Kidney glomerular epithelial cell (primary cell): ENCODE results near the gene SPOCD1.
"Not testable (repeated sequence)": the region's sequence is repeated elsewhere in the genome, so short reads cannot be mapped to it uniquely, and the experiment has no call there.

Experiments used
- DNase-seq: peaks from one replicate; lab custom pipeline; 2025; lab: John Stamatoyannopoulos, UW

SPOCD1 gene

GRCh38 chr1:31828926-31829690, 13.3 kb upstream of the SPOCD1 start:
- no peak for DNase-seq

GRCh38 chr1:31828341-31828740, 12.5 kb upstream of the SPOCD1 start:
- no peak for DNase-seq

- no peak for DNase-seq
Observed at GRCh38 chr1:31823780-31824179, 8.0 kb upstream of the SPOCD1 start.

- no peak for DNase-seq
Observed at GRCh38 chr1:31822766-31823165, 6.9 kb upstream of the SPOCD1 start.

DNA sequence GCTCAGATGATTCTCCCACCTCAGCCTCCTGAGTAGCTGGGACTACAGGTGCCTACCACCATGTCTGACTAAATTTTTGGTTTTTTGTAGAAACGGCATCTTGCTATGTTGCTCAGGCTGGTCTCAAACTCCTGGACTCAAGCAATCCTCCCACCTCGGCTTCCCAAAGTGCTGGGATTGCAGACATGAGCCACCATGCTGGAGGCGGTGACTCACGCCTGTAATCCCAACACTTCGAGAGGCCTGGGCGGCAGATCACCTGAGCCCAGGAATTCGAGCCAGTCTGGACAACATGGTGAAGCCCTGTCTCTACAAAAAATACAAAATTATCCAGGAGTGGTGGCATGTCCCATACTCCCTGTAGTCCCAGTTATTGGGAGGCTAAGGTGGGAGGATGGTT, 4.4 kb upstream of the SPOCD1 start:
- not testable (repeated sequence) for DNase-seq

DNA sequence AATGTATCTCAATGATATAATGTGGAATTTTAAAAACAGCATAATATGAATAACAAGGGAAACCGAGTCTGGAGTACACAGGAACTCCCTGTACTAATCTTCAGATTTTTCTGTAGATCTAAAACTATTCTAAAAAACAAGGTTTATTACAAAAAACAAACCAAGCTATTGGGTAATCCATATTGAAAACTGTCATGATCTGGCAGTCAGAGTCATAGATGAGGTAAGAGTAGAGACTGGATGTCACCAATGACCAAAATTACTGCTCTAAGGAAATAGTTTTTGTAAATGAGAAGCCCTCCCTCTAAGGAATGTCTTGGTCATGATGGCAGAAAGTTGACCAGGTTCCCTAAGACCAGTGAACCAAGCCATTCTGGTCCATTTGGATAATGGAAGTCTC, 2.4 kb upstream of the SPOCD1 start:
- DNase-seq: no peak

DNA sequence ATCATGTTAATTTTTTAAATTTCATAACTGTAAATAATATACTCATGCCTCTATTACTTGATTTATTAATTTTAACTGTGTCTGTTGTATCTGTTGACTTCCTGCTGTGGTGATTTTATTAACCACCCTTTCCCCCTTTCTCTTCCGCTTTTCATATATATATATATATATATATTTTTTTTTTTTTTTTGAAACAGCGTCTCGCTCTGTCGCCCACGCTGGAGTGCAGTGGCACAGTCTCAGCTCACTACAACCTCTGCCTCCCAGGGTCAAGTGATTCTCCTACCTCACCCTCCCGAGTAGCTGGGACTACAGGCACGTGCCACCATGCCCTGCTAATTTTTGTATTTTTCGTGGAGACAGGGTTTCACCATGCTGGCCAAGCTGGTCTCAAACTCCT, 1.1 kb upstream of the SPOCD1 start:
- not testable (repeated sequence) for DNase-seq

- DNase-seq: not testable (repeated sequence)
Observed at GRCh38 chr1:31816501-31816900, 679 bp upstream of the SPOCD1 start.

DNA sequence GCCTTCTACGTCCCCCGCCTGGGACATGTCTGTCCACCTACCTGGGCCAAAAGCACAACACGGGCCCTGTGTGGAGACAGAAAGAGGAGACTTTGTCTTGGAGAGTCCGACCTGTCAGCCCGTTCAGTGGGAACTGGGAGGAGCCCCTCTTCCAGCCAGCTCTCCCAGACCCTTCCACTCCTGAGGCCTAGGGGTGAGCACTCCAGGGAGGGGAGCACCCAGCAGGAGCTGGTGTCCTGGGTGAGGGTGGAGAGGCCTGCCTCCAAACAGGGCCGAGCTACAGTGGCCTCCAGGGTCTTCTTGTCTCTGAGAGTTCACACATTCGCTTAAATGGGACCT, 546 bp downstream of the SPOCD1 start:
- DNase-seq: no peak

GRCh38 chr1:31814631-31815306, 1.1 kb downstream of the SPOCD1 start:
- DNase-seq: no peak

GRCh38 chr1:31814041-31814511, 1.7 kb downstream of the SPOCD1 start:
- DNase-seq: no peak

- DNase-seq: no peak
Observed at GRCh38 chr1:31812158-31812829, 3.5 kb downstream of the SPOCD1 start.

- no peak for DNase-seq
Observed at GRCh38 chr1:31811605-31812004, 4.2 kb downstream of the SPOCD1 start.

DNA sequence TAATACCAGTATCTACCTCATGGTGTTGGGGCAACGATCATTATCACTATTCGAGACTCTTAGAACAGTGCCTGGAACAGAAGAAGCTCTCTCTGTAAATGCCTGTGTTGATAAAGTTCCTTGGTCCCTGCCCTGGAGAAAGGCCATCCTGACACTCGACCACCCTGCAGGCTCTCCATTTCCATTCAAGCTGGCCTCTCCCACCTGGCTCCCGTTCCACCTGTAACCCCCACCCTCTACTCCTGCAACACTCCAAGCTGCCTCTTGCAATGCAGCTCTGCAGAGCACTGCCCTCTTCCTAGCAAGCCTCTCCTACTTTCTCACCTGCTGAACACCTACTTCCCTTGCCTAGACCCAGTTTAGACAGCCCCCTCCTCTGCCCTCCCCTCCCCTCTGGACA, 6.1 kb downstream of the SPOCD1 start:
- no peak for DNase-seq

GRCh38 chr1:31807273-31808048, 8.4 kb downstream of the SPOCD1 start:
- DNase-seq: no peak

- DNase-seq: no peak
Observed at GRCh38 chr1:31805318-31805717, 10.5 kb downstream of the SPOCD1 start.

GRCh38 chr1:31804098-31804497, 11.7 kb downstream of the SPOCD1 start:
- no peak for DNase-seq

GRCh38 chr1:31803610-31804009, 12.2 kb downstream of the SPOCD1 start:
- DNase-seq: no peak

- no peak for DNase-seq
Observed at GRCh38 chr1:31802190-31803150, 13.4 kb downstream of the SPOCD1 start.

DNA sequence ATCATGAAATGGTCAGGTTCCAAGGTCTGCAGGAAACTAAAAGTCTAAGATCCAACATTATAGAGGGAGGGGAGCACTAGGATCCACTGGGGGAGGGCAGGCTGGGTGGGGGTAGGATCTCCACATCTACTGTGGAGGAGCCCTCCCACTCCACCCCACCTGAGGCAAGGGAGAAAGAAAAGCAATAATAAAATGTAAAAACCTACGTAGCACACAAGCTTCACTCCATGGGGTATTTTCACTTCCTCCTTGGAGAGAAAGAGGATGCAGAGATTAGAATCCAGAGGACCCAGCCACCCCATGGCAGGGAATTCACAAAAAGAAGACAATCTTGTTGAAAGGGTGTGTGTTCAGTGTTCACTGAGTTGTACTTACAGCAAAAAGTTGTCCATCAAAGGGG, 14.4 kb downstream of the SPOCD1 start:
- DNase-seq: no peak

DNA sequence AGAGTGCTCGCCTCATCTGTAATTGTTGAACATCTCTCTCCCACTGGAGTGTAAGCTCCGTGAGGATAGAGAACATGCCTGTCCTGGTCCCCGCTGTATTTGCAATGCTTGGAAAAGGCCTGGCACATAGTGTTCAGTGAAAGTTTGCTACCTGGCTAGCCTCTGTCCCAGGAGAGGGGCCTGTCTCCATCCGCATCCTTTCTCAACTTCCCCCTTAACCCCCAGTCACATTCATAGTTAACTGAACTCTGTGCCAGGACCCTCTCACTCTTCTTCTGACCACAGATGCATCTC, 15.2 kb downstream of the SPOCD1 start:
- DNase-seq: no peak
